GM12878 (cell line): ENCODE data around the gene PPP1R13B. TPM values are rescaled to one million over a fixed set of nuclear protein-coding genes. Genes with fewer than 3 reads are reported as not detected.

Source experiments
- CBFB ChIP-seq: IDR thresholded peaks from 2 replicates; pipeline ENCODE4 v1.6.1; 2016; ENCODE audit warnings: antibody characterized with exemption, low read depth
- CBX3 ChIP-seq: fragments of 200-600 bp; sonication (generic); IDR thresholded peaks from 2 replicates; pipeline ENCODE4 v1.6.1; 2016; ENCODE audit warnings: low read depth, borderline replicate concordance
- CHD2 ChIP-seq: IDR thresholded peaks from 2 replicates; pipeline ENCODE4 v1.6.1; 2011; ENCODE audit warnings: low read depth, low read length, improper control_type of control experiment, borderline replicate concordance
- FOXM1 ChIP-seq: IDR thresholded peaks from 2 replicates; pipeline ENCODE4 v1.6.1; 2012; ENCODE audit warnings: low read depth, mild to moderate bottlenecking, inconsistent platforms, low read length, moderate library complexity
- IRF3 ChIP-seq: fragments of 450-650 bp; IDR thresholded peaks from 2 replicates; pipeline ENCODE4 v1.6.1; 2014; ENCODE audit warnings: mild to moderate bottlenecking
- MEF2A ChIP-seq: IDR thresholded peaks from 2 replicates; pipeline ENCODE4 v1.6.1; 2011; ENCODE audit warnings: low read depth, mild to moderate bottlenecking, low read length, moderate library complexity; ENCODE audit not compliant: insufficient read depth
- MTA3 ChIP-seq: IDR thresholded peaks from 2 replicates; pipeline ENCODE4 v1.6.1; 2012; ENCODE audit warnings: low read length, inconsistent platforms, borderline replicate concordance
- NKRF ChIP-seq: fragments of 450-650 bp; conservative IDR thresholded peaks from 2 replicates; pipeline ENCODE4 v1.6.1; 2017; ENCODE audit warnings: mild to moderate bottlenecking, moderate library complexity
- PAX8 ChIP-seq: fragments of 450-650 bp; IDR thresholded peaks from 2 replicates; pipeline ENCODE4 v1.6.1; 2017; ENCODE audit warnings: mild to moderate bottlenecking, moderate library complexity
- POLR2AphosphoS2 ChIP-seq: IDR thresholded peaks from 2 replicates; pipeline ENCODE4 v1.6.1; 2011; ENCODE audit warnings: low read depth, mild to moderate bottlenecking, low read length, improper control_type of control experiment, moderate library complexity
- POLR2AphosphoS5 ChIP-seq: IDR thresholded peaks from 2 replicates; pipeline ENCODE4 v1.6.1; 2011; ENCODE audit warnings: mild to moderate bottlenecking, low read length, inconsistent platforms
- RUNX3 ChIP-seq: IDR thresholded peaks from 2 replicates; pipeline ENCODE4 v1.6.1; 2012; ENCODE audit warnings: low read length, inconsistent platforms
- SP1 ChIP-seq: IDR thresholded peaks from one replicate; pipeline ENCODE4 v1.6.1; 2011; ENCODE audit warnings: low read depth, low read length
- SUZ12 ChIP-seq: fragments of 200-600 bp; sonication (generic); IDR thresholded peaks from one replicate; pipeline ENCODE4 v1.6.1; 2018; ENCODE audit warnings: antibody characterized with exemption, mild to moderate bottlenecking; ENCODE audit not compliant: unreplicated experiment
- WRNIP1 ChIP-seq: IDR thresholded peaks from 2 replicates; pipeline ENCODE4 v1.6.1; 2011; ENCODE audit warnings: low read depth, low read length, improper control_type of control experiment, borderline replicate concordance
- ZBTB40 ChIP-seq: fragments of 450-650 bp; IDR thresholded peaks from 2 replicates; pipeline ENCODE4 v1.6.1; 2016; ENCODE audit warnings: mild to moderate bottlenecking, moderate library complexity, borderline replicate concordance
- ZNF274 ChIP-seq: IDR thresholded peaks from one replicate; pipeline ENCODE4 v1.8.0; 2011; ENCODE audit not compliant: insufficient read length, insufficient read depth
- ZNF687 ChIP-seq: fragments of 450-650 bp; IDR thresholded peaks from 2 replicates; pipeline ENCODE4 v1.6.1; 2017; ENCODE audit warnings: mild to moderate bottlenecking, moderate library complexity
- ZZZ3 ChIP-seq: IDR thresholded peaks from 2 replicates; pipeline ENCODE4 v1.6.1; 2011; ENCODE audit warnings: low read depth; ENCODE audit not compliant: control insufficient read depth, insufficient read length
- polyA plus RNA-seq, 11 experiments: library from polyadenylated mRNA; depleted of rRNA in 4 of 11; unstranded in 6 of 11; stranded (reverse) in 5 of 11; fragments of >200 nt; fragmentation: Nextera tagmentation in 4 of 11; fragmentation: Illumina TruSeq in 1 of 11; extraction: Ambion mirVana in 4 of 11; extraction: Trizol in 1 of 11; gene quantifications; 1 replicate in 1 of 11; 2 replicates in 10 of 11; pipeline versions ENCODE4 v1.2.1 to v1.2.3, GENCODE V29; 2011 to 2016; ENCODE audit warnings: inconsistent platforms in 2 of 11, missing spikeins in 2 of 11, low read depth in 1 of 11
- total RNA-seq, 4 experiments: library from RNA; depleted of rRNA in 3 of 4; stranded (reverse); fragments of >200 nt in 3 of 4; fragmentation: Illumina TruSeq in 1 of 4; extraction: Trizol in 1 of 4; gene quantifications; 2 replicates each; pipeline versions ENCODE4 v1.2.1 to v1.2.3, GENCODE V29; 2013 to 2021

PPP1R13B gene
- total and polyA plus RNA-seq, 10 of the 15 experiments (the other 5 are each of a cell fraction or from before 2014, with no cell fraction given), result 0.16 to 8.1 (median 3.2) TPM

GRCh38 chr14:103688906-103689902 is 158.2 kb downstream of the PPP1R13B start (continued):
- TF ChIP-seq NKRF (no peak), IRF3 (no peak), CHD2 (no peak), POLR2AphosphoS2 (no peak), FOXM1 (no peak), ZZZ3 (no peak), MTA3 (no peak), ZNF687 (peak; percentile 87), POLR2AphosphoS5 (peak; percentile 72), MEF2A (no peak), ZNF274 (no peak), WRNIP1 (no peak), CBX3 (no peak), ZBTB40 (no peak), RUNX3 (no peak), SUZ12 (no peak), PAX8 (no peak), CBFB (no peak), SP1 (no peak)
